GM19351 (cell line): ENCODE results near the gene CDH4.

Experiments used
- ATAC-seq: cut with Tn5 transposase; IDR thresholded peaks from one replicate; pipeline ENCODE4 v1.9.1; 2021; ENCODE audit warnings: mild to moderate bottlenecking, moderate library complexity; ENCODE audit not compliant: unreplicated experiment

The CDH4 gene

GRCh38 chr20:61524951-61525666, 273.0 kb downstream of the CDH4 start:
- no peak for ATAC-seq

- no peak for ATAC-seq
These were observed 273.8 kb downstream of the CDH4 start for GRCh38 chr20:61525781-61526431.

- ATAC-seq = no peak
These were observed 274.8 kb downstream of the CDH4 start for GRCh38 chr20:61526907-61527306.

GRCh38 chr20:61527626-61528025, 275.6 kb downstream of the CDH4 start:
- no peak for ATAC-seq

GRCh38 chr20:61528591-61528990, 276.5 kb downstream of the CDH4 start:
- ATAC-seq = no peak

- no peak for ATAC-seq
These were observed 277.3 kb downstream of the CDH4 start for GRCh38 chr20:61529354-61529753.

GRCh38 chr20:61531553-61532345, 279.7 kb downstream of the CDH4 start:
- ATAC-seq = no peak

GRCh38 chr20:61532736-61533135, 280.7 kb downstream of the CDH4 start:
- ATAC-seq = no peak

- no peak for ATAC-seq
These were observed 281.2 kb downstream of the CDH4 start for GRCh38 chr20:61533231-61533631.

GRCh38 chr20:61534346-61534745, 282.3 kb downstream of the CDH4 start:
- no peak for ATAC-seq

- ATAC-seq = no peak
These were observed 283.0 kb downstream of the CDH4 start for GRCh38 chr20:61535091-61535490.

GRCh38 chr20:61535536-61535935, 283.5 kb downstream of the CDH4 start:
- ATAC-seq = no peak

- no peak for ATAC-seq
These were observed 283.9 kb downstream of the CDH4 start for GRCh38 chr20:61535956-61536355.

- no peak for ATAC-seq
These were observed 284.6 kb downstream of the CDH4 start for GRCh38 chr20:61536671-61537070.

GRCh38 chr20:61537239-61538182, 285.4 kb downstream of the CDH4 start:
- ATAC-seq = no peak

- ATAC-seq = no peak
These were observed 286.3 kb downstream of the CDH4 start for GRCh38 chr20:61538183-61538942.

GRCh38 chr20:61538943-61539265, 286.8 kb downstream of the CDH4 start:
- no peak for ATAC-seq

- no peak for ATAC-seq
These were observed 287.8 kb downstream of the CDH4 start for GRCh38 chr20:61539706-61540360.

- no peak for ATAC-seq
These were observed 289.5 kb downstream of the CDH4 start for GRCh38 chr20:61541537-61541936.

GRCh38 chr20:61543086-61543485, 291.0 kb downstream of the CDH4 start:
- ATAC-seq = no peak
